ENCODE measurements around the gene SIGLEC12. TPM values are rescaled to one million over a fixed set of nuclear protein-coding genes. Genes with fewer than 3 reads are reported as not detected.

Gene SIGLEC12
- total RNA-seq, 1 donor from 2014 or later: not detected

DNA sequence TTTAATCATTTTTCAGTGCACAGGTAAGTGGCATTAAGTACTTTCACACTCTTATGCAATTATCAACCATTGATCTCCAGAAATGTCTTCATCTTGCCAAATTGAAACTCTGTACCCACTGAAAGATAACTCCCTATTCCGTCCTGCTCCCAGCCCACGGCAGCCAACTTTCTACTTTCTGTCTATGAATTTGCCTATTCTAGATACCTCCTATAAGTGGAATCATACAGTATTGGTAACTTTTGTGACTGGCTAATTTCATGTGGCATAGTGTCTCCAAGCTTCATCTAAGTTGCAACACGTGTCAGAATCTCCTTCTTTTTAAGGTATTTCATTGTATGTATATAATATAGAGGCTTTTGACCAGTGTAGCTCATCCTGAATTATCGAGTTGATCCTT lies 29.0 kb downstream of the SIGLEC12 start:
- H3K36me3 Mint-ChIP-seq (ENCODE audit: low read depth): no peaks in the 10 kb centered on the region
- no peak overlapping the region for H3K4me3 Mint-ChIP-seq
- H3K27ac Mint-ChIP-seq (ENCODE audit: unreplicated experiment): no peak overlapping the region
- TF ChIP-seq, protein P1, sequence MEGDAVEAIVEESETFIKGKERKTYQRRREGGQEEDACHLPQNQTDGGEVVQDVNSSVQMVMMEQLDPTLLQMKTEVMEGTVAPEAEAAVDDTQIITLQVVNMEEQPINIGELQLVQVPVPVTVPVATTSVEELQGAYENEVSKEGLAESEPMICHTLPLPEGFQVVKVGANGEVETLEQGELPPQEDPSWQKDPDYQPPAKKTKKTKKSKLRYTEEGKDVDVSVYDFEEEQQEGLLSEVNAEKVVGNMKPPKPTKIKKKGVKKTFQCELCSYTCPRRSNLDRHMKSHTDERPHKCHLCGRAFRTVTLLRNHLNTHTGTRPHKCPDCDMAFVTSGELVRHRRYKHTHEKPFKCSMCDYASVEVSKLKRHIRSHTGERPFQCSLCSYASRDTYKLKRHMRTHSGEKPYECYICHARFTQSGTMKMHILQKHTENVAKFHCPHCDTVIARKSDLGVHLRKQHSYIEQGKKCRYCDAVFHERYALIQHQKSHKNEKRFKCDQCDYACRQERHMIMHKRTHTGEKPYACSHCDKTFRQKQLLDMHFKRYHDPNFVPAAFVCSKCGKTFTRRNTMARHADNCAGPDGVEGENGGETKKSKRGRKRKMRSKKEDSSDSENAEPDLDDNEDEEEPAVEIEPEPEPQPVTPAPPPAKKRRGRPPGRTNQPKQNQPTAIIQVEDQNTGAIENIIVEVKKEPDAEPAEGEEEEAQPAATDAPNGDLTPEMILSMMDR (conservative IDR thresholded peaks at IDR 0.05): no peak
- H3K9me3 Mint-ChIP-seq: no peaks in the 10 kb centered on the region
- H3K27me3 Mint-ChIP-seq (ENCODE audit: low read depth): peaks cover 82% of the 10 kb centered on the region
- DNase-seq (ENCODE audit: low read depth, low spot score): no peak
- H3K4me1 Mint-ChIP-seq: no peaks in the 10 kb centered on the region

DNA sequence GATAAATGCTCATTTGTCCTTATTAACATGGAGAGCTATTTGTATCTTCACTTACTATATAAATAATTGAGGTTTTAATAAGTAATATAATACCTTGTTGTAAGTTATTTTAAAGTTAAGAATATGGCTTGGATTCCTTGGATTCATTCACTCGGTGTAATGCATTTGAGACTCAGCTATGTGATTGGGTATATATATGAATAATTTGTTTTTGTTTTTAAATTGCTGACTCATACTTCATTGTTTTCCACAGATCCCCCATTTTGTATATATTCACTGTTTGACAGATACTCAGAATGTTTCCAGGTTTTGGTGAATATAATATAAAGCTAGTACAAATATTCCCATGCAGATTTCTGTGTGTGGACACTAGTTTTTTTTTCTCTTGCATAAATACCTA lies 30.1 kb downstream of the SIGLEC12 start:
- H3K27ac Mint-ChIP-seq (ENCODE audit: unreplicated experiment): no peak overlapping the region
- no peaks in the 10 kb centered on the region for H3K36me3 Mint-ChIP-seq (ENCODE audit: low read depth)
- H3K4me1 Mint-ChIP-seq: no peaks in the 10 kb centered on the region
- no peak for DNase-seq (ENCODE audit: low read depth, low spot score)
- H3K9me3 Mint-ChIP-seq: no peaks in the 10 kb centered on the region
- TF ChIP-seq, protein P1 (conservative IDR thresholded peaks at IDR 0.05): no peak
- peaks cover 86% of the 10 kb centered on the region for H3K27me3 Mint-ChIP-seq (ENCODE audit: low read depth)
- no peak overlapping the region for H3K4me3 Mint-ChIP-seq

DNA sequence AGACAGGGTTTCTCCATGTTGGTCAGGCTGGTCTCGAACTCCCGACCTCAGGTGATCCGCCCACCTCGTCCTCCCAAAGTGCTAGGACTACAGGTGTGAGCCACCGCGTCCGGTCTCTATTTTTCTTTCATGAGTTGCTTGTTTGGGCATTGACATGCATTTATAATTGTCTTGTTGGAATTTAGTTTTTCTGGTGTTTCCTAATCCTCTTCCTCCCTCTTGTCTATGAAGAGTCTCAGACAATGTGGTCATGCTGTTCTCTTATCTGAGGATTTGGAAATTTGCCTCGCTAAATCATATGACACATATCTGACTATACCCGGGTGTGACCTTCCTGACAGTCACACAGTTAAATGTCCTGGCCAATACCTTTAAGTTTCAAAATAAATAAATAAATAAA lies 30.6 kb downstream of the SIGLEC12 start:
- Mint-ChIP-seq H3K27ac (ENCODE audit: unreplicated experiment) (no peak overlapping the region), H3K36me3 (ENCODE audit: low read depth) (no peaks in the 10 kb centered on the region), H3K4me3 (no peak overlapping the region), H3K4me1 (no peaks in the 10 kb centered on the region), H3K27me3 (ENCODE audit: low read depth) (peaks cover 86% of the 10 kb centered on the region), H3K9me3 (no peaks in the 10 kb centered on the region)
- TF ChIP-seq, protein P1 (conservative IDR thresholded peaks at IDR 0.05): no peak
- DNase-seq (ENCODE audit: low read depth, low spot score): no peak

DNA sequence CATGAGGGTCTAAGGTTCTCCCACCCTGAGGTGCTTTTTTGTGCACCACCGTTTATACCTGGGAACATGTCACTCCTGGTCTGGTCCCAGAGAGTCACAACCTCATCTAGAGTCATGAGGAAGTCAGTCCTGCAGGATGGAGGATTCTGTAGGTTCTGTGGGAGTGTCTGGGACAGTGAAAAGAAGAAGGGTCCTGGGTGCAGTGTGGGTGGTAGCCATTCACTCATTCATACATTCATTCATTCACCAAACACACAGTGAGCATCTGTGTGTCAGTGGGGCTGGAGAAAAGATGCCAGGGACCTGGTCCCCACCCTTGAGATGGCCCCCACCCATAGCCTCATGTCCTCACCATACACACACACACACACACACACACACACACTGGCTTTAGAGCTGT lies 32.0 kb downstream of the SIGLEC12 start:
- Mint-ChIP-seq H3K27me3 (ENCODE audit: low read depth) (peaks cover 86% of the 10 kb centered on the region), H3K4me3 (no peak overlapping the region), H3K27ac (ENCODE audit: unreplicated experiment) (no peak overlapping the region), H3K4me1 (no peaks in the 10 kb centered on the region), H3K9me3 (no peaks in the 10 kb centered on the region), H3K36me3 (ENCODE audit: low read depth) (no peaks in the 10 kb centered on the region)
- TF ChIP-seq, protein P1 (conservative IDR thresholded peaks at IDR 0.05): no peak
- DNase-seq (ENCODE audit: low read depth, low spot score): no peak

DNA sequence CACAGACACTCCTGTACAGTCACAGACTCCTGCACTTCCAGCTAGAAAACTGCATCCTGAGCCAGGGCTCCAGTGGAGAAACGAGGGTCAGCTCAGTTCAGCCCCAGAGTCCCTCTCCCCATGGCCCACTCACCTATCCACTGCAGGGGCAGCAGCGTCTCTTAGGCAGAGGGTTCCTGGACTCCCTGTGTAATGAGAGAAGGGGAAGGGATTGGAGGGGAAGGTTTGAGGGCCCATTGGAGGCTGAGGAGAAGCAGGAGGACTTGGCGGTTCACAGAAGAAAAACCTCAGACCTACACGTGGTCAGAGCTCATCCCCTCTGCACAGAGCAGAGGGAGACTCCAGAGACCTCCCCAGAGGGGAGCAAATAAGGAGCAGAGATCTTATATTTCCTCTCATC lies 32.4 kb downstream of the SIGLEC12 start:
- H3K27me3 Mint-ChIP-seq (ENCODE audit: low read depth): peaks cover 85% of the 10 kb centered on the region
- H3K9me3 Mint-ChIP-seq: no peaks in the 10 kb centered on the region
- no peaks in the 10 kb centered on the region for H3K36me3 Mint-ChIP-seq (ENCODE audit: low read depth)

More for the DNA sequence above, 32.4 kb downstream of the SIGLEC12 start:
- TF ChIP-seq, protein P1 (conservative IDR thresholded peaks at IDR 0.05): no peak
- Mint-ChIP-seq H3K4me3 (no peak overlapping the region), H3K4me1 (no peaks in the 10 kb centered on the region), H3K27ac (ENCODE audit: unreplicated experiment) (no peak overlapping the region)
- DNase-seq (ENCODE audit: low read depth, low spot score): no peak
